Hepatocyte (in vitro differentiated cells): ENCODE results near the gene PPIB.

Experiments
- CTCF ChIP-seq: fragments of 200-600 bp; sonication (generic); IDR thresholded peaks from 2 replicates; pipeline ENCODE4 v1.5.1; 2016; ENCODE audit warnings: antibody characterized with exemption, mild to moderate bottlenecking; ENCODE audit not compliant: poor library complexity
- EZH2 ChIP-seq: fragments of 200-600 bp; sonication (generic); IDR thresholded peaks from 2 replicates; pipeline ENCODE4 v1.6.1; 2016; ENCODE audit warnings: antibody characterized with exemption, mild to moderate bottlenecking, borderline replicate concordance
- EZH2phosphoT487 ChIP-seq: fragments of 200-600 bp; sonication (generic); IDR thresholded peaks from one replicate; pipeline ENCODE4 v1.6.1; 2018; ENCODE audit warnings: antibody characterized with exemption, mild to moderate bottlenecking, low read depth, moderate library complexity; ENCODE audit not compliant: unreplicated experiment, severe bottlenecking

DNA sequence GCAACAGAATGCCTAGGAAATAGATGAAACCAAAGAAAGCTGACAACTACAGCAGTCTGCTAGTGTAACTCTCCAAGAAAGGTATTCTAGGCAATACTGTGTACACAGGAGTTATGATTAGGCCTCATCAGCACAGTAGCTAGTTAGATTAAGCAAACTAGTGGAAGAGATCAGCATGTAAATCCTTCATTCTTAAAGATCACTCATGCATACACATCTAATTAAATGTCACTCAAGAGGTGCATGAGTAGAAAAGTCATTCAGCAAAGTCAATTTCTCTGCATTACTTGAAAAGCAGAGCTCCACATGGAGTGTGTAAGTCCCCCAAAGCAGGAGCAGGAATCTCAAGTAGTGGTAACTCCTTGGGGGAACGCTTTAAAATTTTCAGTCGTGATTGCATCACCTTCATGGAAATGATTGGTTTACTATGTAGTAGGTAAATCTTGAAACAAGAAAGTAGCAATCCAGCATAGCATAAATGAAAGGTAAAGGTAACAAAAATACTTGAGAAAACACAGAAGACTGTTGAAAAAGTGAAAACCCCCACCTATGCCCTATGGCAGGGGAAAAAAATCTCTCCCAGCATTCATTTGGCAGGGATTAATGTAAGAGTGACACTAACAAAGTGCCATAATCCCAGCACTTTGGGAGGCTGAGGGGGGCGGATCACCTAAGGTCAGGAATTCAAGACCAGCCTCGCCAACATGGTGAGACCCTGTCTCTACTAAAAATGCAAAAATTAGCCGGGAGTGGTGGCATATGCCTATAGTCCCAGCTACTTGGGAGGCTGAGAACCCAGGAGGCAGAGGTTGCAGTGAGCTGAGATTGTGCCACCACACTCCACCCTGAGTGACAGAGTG lies 29.4 kb upstream of the PPIB start:
- no peak for TF ChIP-seq CTCF
- TF ChIP-seq EZH2, result no peak
- TF ChIP-seq EZH2phosphoT487, result no peak
